Fibroblast of mammary gland (primary cell): Measurements from ENCODE around the gene CCT7.

Experiments used
- DNase-seq: peaks from one replicate; pipeline ENCODE4 v3.0.0-alpha.2; 2010; ENCODE audit warnings: low read depth
- H3K4me3 ChIP-seq: 2 replicates; pipeline ENCODE4 v1.5.1; 2011; ENCODE audit warnings: low read depth, mild to moderate bottlenecking, low read length, moderate library complexity; ENCODE audit not compliant: control insufficient read depth
- CTCF ChIP-seq: conservative IDR thresholded peaks from 2 replicates; pipeline ENCODE4 v1.5.1; 2011; ENCODE audit warnings: low read depth, low read length, inconsistent platforms; ENCODE audit not compliant: control insufficient read depth, insufficient read depth

CCT7 gene

GRCh38 chr2:73249636-73250035 lies 15.5 kb downstream of the CCT7 start:
- DNase-seq = no peak
- TF ChIP-seq CTCF = no peak

GRCh38 chr2:73250872-73251846 lies 17.1 kb downstream of the CCT7 start:
- DNase-seq = no peak
- H3K4me3 ChIP-seq = no peak overlapping the region
- no peak for TF ChIP-seq CTCF

More at GRCh38 chr2:73249636-73250035, 15.5 kb downstream of the CCT7 start:
- H3K4me3 ChIP-seq = no peak overlapping the region

GRCh38 chr2:73252238-73253027 lies 18.3 kb downstream of the CCT7 start:
- no peak for DNase-seq
- TF ChIP-seq CTCF = no peak
- no peak overlapping the region for H3K4me3 ChIP-seq

GRCh38 chr2:73253400-73253799 lies 19.3 kb downstream of the CCT7 start:
- no peak for TF ChIP-seq CTCF
- no peak overlapping the region for H3K4me3 ChIP-seq
- no peak for DNase-seq

GRCh38 chr2:73253901-73254300 lies 19.8 kb downstream of the CCT7 start:
- no peak for TF ChIP-seq CTCF
- no peak for DNase-seq

GRCh38 chr2:73254343-73255006 lies 20.4 kb downstream of the CCT7 start:
- H3K4me3 ChIP-seq = no peak overlapping the region
- TF ChIP-seq CTCF = no peak
- DNase-seq = no peak

More at GRCh38 chr2:73253901-73254300, 19.8 kb downstream of the CCT7 start:
- H3K4me3 ChIP-seq = no peak overlapping the region
